ENCODE data around the gene CNIH2. TPM values are rescaled to one million over a fixed set of nuclear protein-coding genes. Genes with fewer than 3 reads are reported as not detected.

CNIH2 gene
- total RNA-seq, 4 donors from 2014 or later = not detected

DNA sequence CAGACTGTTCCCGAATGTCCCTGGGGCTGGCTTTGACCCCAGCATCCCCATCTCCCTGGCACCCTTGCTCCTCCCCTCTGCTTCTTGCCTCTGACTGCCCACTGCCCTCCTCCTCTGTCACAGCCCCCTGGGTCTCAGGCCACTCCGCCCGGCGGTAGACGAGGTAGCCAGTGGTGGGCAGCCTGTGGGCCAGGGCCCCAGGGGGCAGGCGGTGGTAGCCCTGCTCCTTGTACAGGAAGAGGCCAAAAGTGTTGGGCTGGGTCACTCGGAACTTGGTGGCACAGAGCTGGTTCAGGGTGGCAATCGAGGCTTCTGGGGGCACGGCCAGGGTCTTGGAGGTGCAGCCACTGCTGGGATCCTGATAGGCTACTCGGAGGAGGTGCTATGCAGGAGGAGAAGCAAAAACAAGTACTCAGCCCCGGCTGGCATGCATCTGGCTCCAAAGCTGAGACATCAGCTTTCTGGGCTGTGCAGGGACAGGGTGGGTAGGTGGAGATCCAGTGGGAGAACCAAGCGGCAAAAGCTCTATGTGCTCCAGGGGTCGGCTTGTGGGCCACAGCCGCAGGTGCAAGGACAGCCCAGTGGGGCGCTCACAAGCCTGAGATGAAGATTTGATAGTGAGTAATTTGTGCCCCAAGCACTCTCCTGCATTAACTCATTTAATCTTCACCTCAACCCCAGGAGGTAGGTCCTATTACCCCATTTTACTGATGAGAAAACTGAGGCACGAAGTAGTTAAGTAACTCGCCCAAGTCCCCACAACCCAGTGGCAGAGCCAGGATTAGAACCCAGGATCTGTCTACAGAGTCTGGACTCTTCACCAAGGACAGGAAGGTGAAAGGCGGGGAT lies 54.6 kb downstream of the CNIH2 start:
- TF ChIP-seq, protein P1, sequence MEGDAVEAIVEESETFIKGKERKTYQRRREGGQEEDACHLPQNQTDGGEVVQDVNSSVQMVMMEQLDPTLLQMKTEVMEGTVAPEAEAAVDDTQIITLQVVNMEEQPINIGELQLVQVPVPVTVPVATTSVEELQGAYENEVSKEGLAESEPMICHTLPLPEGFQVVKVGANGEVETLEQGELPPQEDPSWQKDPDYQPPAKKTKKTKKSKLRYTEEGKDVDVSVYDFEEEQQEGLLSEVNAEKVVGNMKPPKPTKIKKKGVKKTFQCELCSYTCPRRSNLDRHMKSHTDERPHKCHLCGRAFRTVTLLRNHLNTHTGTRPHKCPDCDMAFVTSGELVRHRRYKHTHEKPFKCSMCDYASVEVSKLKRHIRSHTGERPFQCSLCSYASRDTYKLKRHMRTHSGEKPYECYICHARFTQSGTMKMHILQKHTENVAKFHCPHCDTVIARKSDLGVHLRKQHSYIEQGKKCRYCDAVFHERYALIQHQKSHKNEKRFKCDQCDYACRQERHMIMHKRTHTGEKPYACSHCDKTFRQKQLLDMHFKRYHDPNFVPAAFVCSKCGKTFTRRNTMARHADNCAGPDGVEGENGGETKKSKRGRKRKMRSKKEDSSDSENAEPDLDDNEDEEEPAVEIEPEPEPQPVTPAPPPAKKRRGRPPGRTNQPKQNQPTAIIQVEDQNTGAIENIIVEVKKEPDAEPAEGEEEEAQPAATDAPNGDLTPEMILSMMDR (IDR thresholded peaks at IDR 0.05) = no peak
- no peak for ATAC-seq (ENCODE audit: low FRiP score)
- DNase-seq (ENCODE audit: low spot score) = no peak

DNA sequence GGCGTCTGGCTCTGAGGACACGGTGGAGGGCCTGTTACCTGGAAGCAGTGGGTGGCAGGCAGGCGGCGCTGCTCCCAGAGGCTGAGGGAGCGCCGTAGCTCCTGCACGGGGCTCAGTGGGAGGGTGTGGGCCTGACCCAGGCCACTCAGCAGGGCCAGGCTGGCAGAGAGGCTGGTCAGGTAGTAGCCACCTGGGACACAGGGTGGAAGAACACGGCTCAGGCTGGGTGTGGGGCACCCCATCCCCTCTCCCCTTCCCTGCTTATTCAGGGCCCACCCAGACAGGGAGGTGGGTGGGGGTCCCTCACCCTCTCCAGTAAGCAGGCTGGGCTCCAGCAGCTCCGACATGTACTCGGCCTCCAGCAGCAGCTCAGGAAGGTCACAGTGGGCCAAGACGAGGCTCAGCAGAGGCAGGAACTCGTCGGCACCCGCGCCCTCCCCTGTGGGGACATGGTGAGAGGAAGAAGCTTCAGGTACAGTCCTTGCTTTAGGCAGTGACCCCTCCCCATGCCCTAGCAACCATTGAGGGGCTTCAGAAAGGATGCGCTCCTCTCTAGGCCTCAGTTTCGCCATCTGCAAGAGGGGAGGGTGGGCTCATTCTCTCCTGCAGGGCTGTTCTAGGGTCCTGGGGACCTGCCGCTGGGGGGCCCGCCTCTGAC lies 55.4 kb downstream of the CNIH2 start:
- TF ChIP-seq, protein P1 (IDR thresholded peaks at IDR 0.05) = no peak
- DNase-seq (ENCODE audit: low spot score) (no peak), ATAC-seq (ENCODE audit: low FRiP score) (no peak)

Other genes with a start within 250 kb of the CNIH2 start
- 1 to 10 TPM in 1 of 4 donors, under 1 TPM in 1, not detected in 2; 0.19 to 1.2 TPM for gene GAL3ST3, start 229.0 kb upstream of the CNIH2 start, total RNA-seq
- 100 to 1,000 TPM in 3 of 4 donors, 10 to 100 TPM in 1; 98.9 to 173 (median 140) TPM for gene SF3B2, start 225.8 kb upstream of the CNIH2 start, total RNA-seq
- 10 to 100 TPM; 24.5 to 41.1 (median 38.0) TPM for gene PACS1, start 207.9 kb upstream of the CNIH2 start, total RNA-seq
- gene KLC2, start 20.5 kb upstream of the CNIH2 start, total RNA-seq = 10 to 100 TPM in 2 of 4 donors, 1 to 10 TPM in 2; 9.5 to 15.9 (median 11.9) TPM
- gene RAB1B, start 9.5 kb upstream of the CNIH2 start, total RNA-seq = 100 to 1,000 TPM in 1 of 4 donors, 10 to 100 TPM in 3; 74.0 to 107 (median 87.1) TPM
- 100 to 1,000 TPM in 1 of 4 donors, 10 to 100 TPM in 3; 57.1 to 116 (median 63.4) TPM for gene YIF1A, start 11.0 kb downstream of the CNIH2 start, total RNA-seq
- gene TMEM151A, start 13.7 kb downstream of the CNIH2 start, total RNA-seq = 10 to 100 TPM in 1 of 4 donors, 1 to 10 TPM in 2, not detected in 1; 1.6 to 14.8 (median 9.1) TPM
- 100 to 1,000 TPM in 1 of 4 donors, 10 to 100 TPM in 3; 43.2 to 107 (median 70.7) TPM for gene CD248, start 38.9 kb downstream of the CNIH2 start, total RNA-seq
- gene RIN1, start 58.3 kb downstream of the CNIH2 start, total RNA-seq = 10 to 100 TPM in 1 of 4 donors, 1 to 10 TPM in 3; 2.9 to 34.6 (median 3.6) TPM
- gene BRMS1, start 66.9 kb downstream of the CNIH2 start, total RNA-seq = 10 to 100 TPM; 36.7 to 59.2 (median 42.0) TPM
- gene B4GAT1, start 69.5 kb downstream of the CNIH2 start, total RNA-seq = 10 to 100 TPM; 13.3 to 37.1 (median 21.1) TPM
- gene SLC29A2, start 93.6 kb downstream of the CNIH2 start, total RNA-seq = 1 to 10 TPM; 2.7 to 7.4 (median 5.0) TPM
- gene NPAS4, start 142.9 kb downstream of the CNIH2 start, total RNA-seq = under 1 TPM in 1 of 4 donors, not detected in 3; 0.19 TPM
- 10 to 100 TPM; 29.2 to 38.0 (median 32.3) TPM for gene MRPL11, start 160.7 kb downstream of the CNIH2 start, total RNA-seq
- gene PELI3, start 188.7 kb downstream of the CNIH2 start, total RNA-seq = 10 to 100 TPM in 2 of 4 donors, 1 to 10 TPM in 2; 9.2 to 16.3 (median 12.5) TPM
- gene DPP3, start 202.3 kb downstream of the CNIH2 start, total RNA-seq = 10 to 100 TPM; 13.9 to 23.9 (median 21.0) TPM
- gene BBS1, start 232.5 kb downstream of the CNIH2 start, total RNA-seq = 10 to 100 TPM; 35.5 to 71.9 (median 37.9) TPM

All from omental fat pad (tissue), 4 donors.